SK-N-SH treated with all-trans-retinoic acid at 6 μM for 48 hours (cell line): Measurements from ENCODE around the gene DYRK3.
"Not testable (repeated sequence)": the region's sequence is repeated elsewhere in the genome, so short reads cannot be mapped to it uniquely, and the experiment has no call there.

Source experiments
- ATAC-seq: fragments of 200-7000 bp; cut with Tn5 transposase; 3 replicates; pipeline ENCODE4 v1.9.1; 2020; ENCODE audit warnings: mild to moderate bottlenecking, moderate library complexity
- ARNTL ChIP-seq: fragments of 450-650 bp; formaldehyde crosslinking; IDR thresholded peaks from 2 replicates; pipeline ENCODE4 v1.5.0; 2020; ENCODE audit warnings: low read depth, mild to moderate bottlenecking, moderate library complexity, borderline replicate concordance
- BACH2 ChIP-seq: fragments of 250-450 bp; sonication (Bioruptor Pico); IDR thresholded peaks from 2 replicates; pipeline ENCODE4 v1.9.0; 2021; ENCODE audit warnings: mild to moderate bottlenecking, borderline replicate concordance
- CSDC2 ChIP-seq: fragments of 250-450 bp; sonication (Bioruptor Pico); IDR thresholded peaks from 2 replicates; pipeline ENCODE4 v1.5.0; 2020; ENCODE audit warnings: mild to moderate bottlenecking, moderate library complexity
- ESRRG ChIP-seq: fragments of 250-450 bp; sonication (Bioruptor Pico); IDR thresholded peaks from 2 replicates; pipeline ENCODE4 v1.6.1; 2021; ENCODE audit warnings: mild to moderate bottlenecking
- GLIS3 ChIP-seq: fragments of 250-450 bp; sonication (Bioruptor Pico); IDR thresholded peaks from 2 replicates; pipeline ENCODE4 v1.5.0; 2020; ENCODE audit warnings: mild to moderate bottlenecking, moderate library complexity
- ISL1 ChIP-seq: fragments of 250-450 bp; sonication (Bioruptor Pico); IDR thresholded peaks from 2 replicates; pipeline ENCODE4 v2.1.2; 2022; ENCODE audit warnings: mild to moderate bottlenecking, moderate library complexity
- OSR1 ChIP-seq: fragments of 250-450 bp; sonication (Bioruptor Pico); IDR thresholded peaks from 2 replicates; pipeline ENCODE4 v1.8.0; 2022; ENCODE audit warnings: moderate library complexity, mild to moderate bottlenecking, inconsistent platforms
- PPARA ChIP-seq: fragments of 250-450 bp; sonication (Bioruptor Pico); IDR thresholded peaks from 2 replicates; pipeline ENCODE4 v1.5.0; 2020; ENCODE audit warnings: mild to moderate bottlenecking, borderline replicate concordance
- RARB ChIP-seq: fragments of 250-450 bp; sonication (Bioruptor Pico); IDR thresholded peaks from 2 replicates; pipeline ENCODE4 v1.8.0; 2021; ENCODE audit warnings: mild to moderate bottlenecking, moderate library complexity
- SNAI2 ChIP-seq: fragments of 250-450 bp; sonication (Bioruptor Pico); IDR thresholded peaks from 2 replicates; pipeline ENCODE4 v1.5.0; 2020; ENCODE audit warnings: mild to moderate bottlenecking, moderate library complexity
- TCF4 ChIP-seq: fragments of 250-450 bp; sonication (Bioruptor Pico); IDR thresholded peaks from 2 replicates; pipeline ENCODE4 v1.8.0; 2021; ENCODE audit warnings: mild to moderate bottlenecking, moderate library complexity, borderline replicate concordance
- TOX ChIP-seq: fragments of 250-450 bp; sonication (Bioruptor Pico); IDR thresholded peaks from 2 replicates; pipeline ENCODE4 v1.8.0; 2021; ENCODE audit warnings: mild to moderate bottlenecking, moderate library complexity, borderline replicate concordance
- ZC3H10 ChIP-seq: fragments of 250-450 bp; sonication (Bioruptor Pico); IDR thresholded peaks from 2 replicates; pipeline ENCODE4 v1.5.1; 2021; ENCODE audit warnings: mild to moderate bottlenecking, moderate library complexity
- ZFP3 ChIP-seq: fragments of 250-450 bp; sonication (Bioruptor Pico); IDR thresholded peaks from 2 replicates; pipeline ENCODE4 v1.5.0; 2020; ENCODE audit warnings: mild to moderate bottlenecking, moderate library complexity
- ZFP30 ChIP-seq: fragments of 450-650 bp; formaldehyde crosslinking; IDR thresholded peaks from 2 replicates; pipeline ENCODE4 v1.5.0; 2022; ENCODE audit warnings: mild to moderate bottlenecking, moderate library complexity
- ZNF565 ChIP-seq: fragments of 450-650 bp; formaldehyde crosslinking; conservative IDR thresholded peaks from 2 replicates; pipeline ENCODE4 v1.5.0; 2020; ENCODE audit warnings: low read depth, mild to moderate bottlenecking, moderate library complexity
- ZNF70 ChIP-seq: fragments of 450-650 bp; formaldehyde crosslinking; IDR thresholded peaks from 2 replicates; pipeline ENCODE4 v1.5.0; 2020; ENCODE audit warnings: mild to moderate bottlenecking, moderate library complexity
- ZNF8 ChIP-seq: fragments of 450-650 bp; formaldehyde crosslinking; IDR thresholded peaks from 2 replicates; pipeline ENCODE4 v1.5.0; 2020; ENCODE audit warnings: mild to moderate bottlenecking, moderate library complexity
- TF ChIP-seq, protein P1 (sequence below): fragments of 250-450 bp; sonication (Bioruptor Pico); IDR thresholded peaks from 2 replicates; pipeline ENCODE4 v1.8.0; 2020; ENCODE audit warnings: mild to moderate bottlenecking, moderate library complexity, borderline replicate concordance
- TF ChIP-seq, protein P2 (sequence below): fragments of 250-450 bp; sonication (Bioruptor Pico); IDR thresholded peaks from 2 replicates; pipeline ENCODE4 v1.5.1; 2021; ENCODE audit warnings: mild to moderate bottlenecking, moderate library complexity
- TF ChIP-seq, protein P3 (sequence below): fragments of 250-450 bp; sonication (Bioruptor Pico); IDR thresholded peaks from 2 replicates; pipeline ENCODE4 v1.5.0; 2020; ENCODE audit warnings: mild to moderate bottlenecking, moderate library complexity
- TF ChIP-seq, protein P4 (sequence below): fragments of 250-450 bp; sonication (Bioruptor Pico); IDR thresholded peaks from 2 replicates; pipeline ENCODE4 v1.5.1; 2020; ENCODE audit warnings: low read depth, mild to moderate bottlenecking, moderate library complexity

DYRK3 gene

DNA sequence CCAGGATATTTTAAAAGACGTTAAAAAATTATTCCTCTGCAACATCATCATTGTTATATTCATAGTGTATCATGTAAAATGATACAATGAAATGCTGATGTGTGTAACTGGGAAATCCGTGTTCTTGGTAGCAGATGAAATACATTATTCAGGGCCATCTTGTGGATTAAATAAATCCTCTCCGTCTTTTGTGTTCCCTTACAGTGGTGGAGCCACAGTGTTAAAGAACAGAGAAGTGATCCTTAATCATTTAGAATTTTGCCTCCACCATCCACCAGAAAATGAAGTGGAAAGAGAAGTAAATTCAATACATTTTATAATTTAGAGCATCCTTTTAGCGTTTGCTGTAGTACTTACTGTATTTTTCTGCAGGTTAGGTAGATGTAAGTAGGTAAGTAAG, 1.3 kb downstream of the DYRK3 start:
- ATAC-seq = no peak
- TF ChIP-seq ZNF565 (CRISPR knock-in tag) = no peak
- no peak for TF ChIP-seq ZNF70 (CRISPR knock-in tag)
- TF ChIP-seq, protein P1, sequence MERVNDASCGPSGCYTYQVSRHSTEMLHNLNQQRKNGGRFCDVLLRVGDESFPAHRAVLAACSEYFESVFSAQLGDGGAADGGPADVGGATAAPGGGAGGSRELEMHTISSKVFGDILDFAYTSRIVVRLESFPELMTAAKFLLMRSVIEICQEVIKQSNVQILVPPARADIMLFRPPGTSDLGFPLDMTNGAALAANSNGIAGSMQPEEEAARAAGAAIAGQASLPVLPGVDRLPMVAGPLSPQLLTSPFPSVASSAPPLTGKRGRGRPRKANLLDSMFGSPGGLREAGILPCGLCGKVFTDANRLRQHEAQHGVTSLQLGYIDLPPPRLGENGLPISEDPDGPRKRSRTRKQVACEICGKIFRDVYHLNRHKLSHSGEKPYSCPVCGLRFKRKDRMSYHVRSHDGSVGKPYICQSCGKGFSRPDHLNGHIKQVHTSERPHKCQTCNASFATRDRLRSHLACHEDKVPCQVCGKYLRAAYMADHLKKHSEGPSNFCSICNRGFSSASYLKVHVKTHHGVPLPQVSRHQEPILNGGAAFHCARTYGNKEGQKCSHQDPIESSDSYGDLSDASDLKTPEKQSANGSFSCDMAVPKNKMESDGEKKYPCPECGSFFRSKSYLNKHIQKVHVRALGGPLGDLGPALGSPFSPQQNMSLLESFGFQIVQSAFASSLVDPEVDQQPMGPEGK (CRISPR knock-in tag) = no peak
- no peak for TF ChIP-seq BACH2 (CRISPR knock-in tag)
- TF ChIP-seq, protein P2, sequence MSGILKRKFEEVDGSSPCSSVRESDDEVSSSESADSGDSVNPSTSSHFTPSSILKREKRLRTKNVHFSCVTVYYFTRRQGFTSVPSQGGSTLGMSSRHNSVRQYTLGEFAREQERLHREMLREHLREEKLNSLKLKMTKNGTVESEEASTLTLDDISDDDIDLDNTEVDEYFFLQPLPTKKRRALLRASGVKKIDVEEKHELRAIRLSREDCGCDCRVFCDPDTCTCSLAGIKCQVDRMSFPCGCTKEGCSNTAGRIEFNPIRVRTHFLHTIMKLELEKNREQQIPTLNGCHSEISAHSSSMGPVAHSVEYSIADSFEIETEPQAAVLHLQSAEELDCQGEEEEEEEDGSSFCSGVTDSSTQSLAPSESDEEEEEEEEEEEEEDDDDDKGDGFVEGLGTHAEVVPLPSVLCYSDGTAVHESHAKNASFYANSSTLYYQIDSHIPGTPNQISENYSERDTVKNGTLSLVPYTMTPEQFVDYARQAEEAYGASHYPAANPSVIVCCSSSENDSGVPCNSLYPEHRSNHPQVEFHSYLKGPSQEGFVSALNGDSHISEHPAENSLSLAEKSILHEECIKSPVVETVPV = no peak
- no peak for TF ChIP-seq ESRRG (CRISPR knock-in tag)
- TF ChIP-seq TOX (CRISPR knock-in tag) = no peak
- TF ChIP-seq RARB = no peak
- no peak for TF ChIP-seq ISL1 (CRISPR knock-in tag)
- TF ChIP-seq OSR1 (CRISPR knock-in tag) = no peak
- no peak for TF ChIP-seq ZFP30 (CRISPR knock-in tag)
- TF ChIP-seq, protein P3, sequence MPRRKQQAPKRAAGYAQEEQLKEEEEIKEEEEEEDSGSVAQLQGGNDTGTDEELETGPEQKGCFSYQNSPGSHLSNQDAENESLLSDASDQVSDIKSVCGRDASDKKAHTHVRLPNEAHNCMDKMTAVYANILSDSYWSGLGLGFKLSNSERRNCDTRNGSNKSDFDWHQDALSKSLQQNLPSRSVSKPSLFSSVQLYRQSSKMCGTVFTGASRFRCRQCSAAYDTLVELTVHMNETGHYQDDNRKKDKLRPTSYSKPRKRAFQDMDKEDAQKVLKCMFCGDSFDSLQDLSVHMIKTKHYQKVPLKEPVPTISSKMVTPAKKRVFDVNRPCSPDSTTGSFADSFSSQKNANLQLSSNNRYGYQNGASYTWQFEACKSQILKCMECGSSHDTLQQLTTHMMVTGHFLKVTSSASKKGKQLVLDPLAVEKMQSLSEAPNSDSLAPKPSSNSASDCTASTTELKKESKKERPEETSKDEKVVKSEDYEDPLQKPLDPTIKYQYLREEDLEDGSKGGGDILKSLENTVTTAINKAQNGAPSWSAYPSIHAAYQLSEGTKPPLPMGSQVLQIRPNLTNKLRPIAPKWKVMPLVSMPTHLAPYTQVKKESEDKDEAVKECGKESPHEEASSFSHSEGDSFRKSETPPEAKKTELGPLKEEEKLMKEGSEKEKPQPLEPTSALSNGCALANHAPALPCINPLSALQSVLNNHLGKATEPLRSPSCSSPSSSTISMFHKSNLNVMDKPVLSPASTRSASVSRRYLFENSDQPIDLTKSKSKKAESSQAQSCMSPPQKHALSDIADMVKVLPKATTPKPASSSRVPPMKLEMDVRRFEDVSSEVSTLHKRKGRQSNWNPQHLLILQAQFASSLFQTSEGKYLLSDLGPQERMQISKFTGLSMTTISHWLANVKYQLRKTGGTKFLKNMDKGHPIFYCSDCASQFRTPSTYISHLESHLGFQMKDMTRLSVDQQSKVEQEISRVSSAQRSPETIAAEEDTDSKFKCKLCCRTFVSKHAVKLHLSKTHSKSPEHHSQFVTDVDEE (CRISPR knock-in tag) = no peak
- no peak for TF ChIP-seq TCF4
- no peak for TF ChIP-seq GLIS3 (CRISPR knock-in tag)
- TF ChIP-seq, protein P4, sequence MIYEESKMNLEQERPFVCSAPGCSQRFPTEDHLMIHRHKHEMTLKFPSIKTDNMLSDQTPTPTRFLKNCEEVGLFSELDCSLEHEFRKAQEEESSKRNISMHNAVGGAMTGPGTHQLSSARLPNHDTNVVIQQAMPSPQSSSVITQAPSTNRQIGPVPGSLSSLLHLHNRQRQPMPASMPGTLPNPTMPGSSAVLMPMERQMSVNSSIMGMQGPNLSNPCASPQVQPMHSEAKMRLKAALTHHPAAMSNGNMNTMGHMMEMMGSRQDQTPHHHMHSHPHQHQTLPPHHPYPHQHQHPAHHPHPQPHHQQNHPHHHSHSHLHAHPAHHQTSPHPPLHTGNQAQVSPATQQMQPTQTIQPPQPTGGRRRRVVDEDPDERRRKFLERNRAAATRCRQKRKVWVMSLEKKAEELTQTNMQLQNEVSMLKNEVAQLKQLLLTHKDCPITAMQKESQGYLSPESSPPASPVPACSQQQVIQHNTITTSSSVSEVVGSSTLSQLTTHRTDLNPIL (CRISPR knock-in tag) = no peak
- TF ChIP-seq ARNTL (CRISPR knock-in tag) = no peak
- TF ChIP-seq CSDC2 (CRISPR knock-in tag) = no peak
- no peak for TF ChIP-seq PPARA (CRISPR knock-in tag)
- TF ChIP-seq SNAI2 (CRISPR knock-in tag) = no peak
- TF ChIP-seq ZC3H10 = no peak
- TF ChIP-seq, all 23 proteins: peak for 0

DNA sequence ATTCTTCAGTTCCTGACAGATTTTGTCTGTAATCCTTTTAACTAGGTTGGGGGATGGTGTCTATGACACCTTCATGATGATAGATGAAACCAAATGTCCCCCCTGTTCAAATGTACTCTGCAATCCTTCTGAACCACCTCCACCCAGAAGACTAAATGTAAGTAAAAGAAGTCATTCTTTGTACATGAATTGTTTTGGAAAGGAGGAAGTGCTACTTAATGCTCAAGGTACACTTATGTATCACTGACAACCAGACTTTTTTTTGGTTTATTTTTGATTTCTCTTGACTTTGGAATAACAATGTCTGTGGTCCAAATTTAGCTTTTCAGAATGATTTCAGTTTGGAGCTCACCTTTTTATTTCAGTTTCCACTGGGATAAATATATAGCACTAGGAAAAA, 2.3 kb downstream of the DYRK3 start:
- ATAC-seq = no peak

DNA sequence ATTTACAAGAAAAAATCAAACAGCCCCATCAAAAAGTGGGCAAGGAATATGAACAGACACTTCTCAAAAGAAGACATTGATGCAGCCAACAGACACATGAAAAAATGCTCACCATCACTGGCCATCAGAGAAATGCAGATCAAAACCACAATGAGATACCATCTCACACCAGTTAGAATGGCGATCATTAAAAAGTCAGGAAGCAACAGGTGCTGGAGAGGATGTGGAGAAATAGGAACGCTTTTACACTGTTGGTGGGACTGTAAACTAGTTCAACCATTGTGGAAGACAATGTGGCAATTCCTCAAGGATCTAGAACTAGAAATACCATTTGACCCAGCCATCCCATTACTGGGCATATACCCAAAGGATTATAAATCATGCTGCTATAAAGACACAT, 6.7 kb downstream of the DYRK3 start:
- not testable (repeated sequence) for ATAC-seq

More for the DNA sequence above, 2.3 kb downstream of the DYRK3 start:
- TF ChIP-seq ZNF70 (CRISPR knock-in tag) (no peak), BACH2 (CRISPR knock-in tag) (no peak), ISL1 (CRISPR knock-in tag) (no peak), ZNF565 (CRISPR knock-in tag) (no peak), GLIS3 (CRISPR knock-in tag) (no peak), CSDC2 (CRISPR knock-in tag) (no peak), ZFP30 (CRISPR knock-in tag) (no peak), PPARA (CRISPR knock-in tag) (no peak), ZNF8 (no peak), TCF4 (no peak), ZFP3 (CRISPR knock-in tag) (no peak), SNAI2 (CRISPR knock-in tag) (no peak), OSR1 (CRISPR knock-in tag) (no peak), TOX (CRISPR knock-in tag) (no peak), ESRRG (CRISPR knock-in tag) (no peak)
- TF ChIP-seq, protein P2 = no peak
- TF ChIP-seq, protein P1 (CRISPR knock-in tag) = no peak
